HG03039 (cell line): Measurements from ENCODE around the gene CYP2S1.
"Not testable (repeated sequence)": the region's sequence is repeated elsewhere in the genome, so short reads cannot be mapped to it uniquely, and the experiment has no call there.

Source experiments
- ATAC-seq: cut with Tn5 transposase; IDR thresholded peaks from one replicate; pipeline ENCODE4 v1.9.1; 2021; ENCODE audit warnings: mild to moderate bottlenecking, moderate library complexity; ENCODE audit not compliant: unreplicated experiment

Gene CYP2S1

GRCh38 chr19:41224632-41225031, 31.6 kb downstream of the CYP2S1 start:
- ATAC-seq: no peak

GRCh38 chr19:41225238-41226052, 32.4 kb downstream of the CYP2S1 start:
- ATAC-seq: no peak

- no peak for ATAC-seq
These were observed 33.2 kb downstream of the CYP2S1 start for GRCh38 chr19:41226053-41226873.

- no peak for ATAC-seq
These were observed 33.9 kb downstream of the CYP2S1 start for GRCh38 chr19:41226874-41227390.

- ATAC-seq: no peak
These were observed 35.5 kb downstream of the CYP2S1 start for GRCh38 chr19:41228486-41228885.

GRCh38 chr19:41229338-41229737, 36.3 kb downstream of the CYP2S1 start:
- ATAC-seq: not testable (repeated sequence)

- ATAC-seq: no peak
These were observed 37.2 kb downstream of the CYP2S1 start for GRCh38 chr19:41230067-41230857.

GRCh38 chr19:41232686-41233085, 39.7 kb downstream of the CYP2S1 start:
- no peak for ATAC-seq

GRCh38 chr19:41233748-41234240, 40.8 kb downstream of the CYP2S1 start:
- ATAC-seq: no peak

GRCh38 chr19:41234512-41235168, 41.6 kb downstream of the CYP2S1 start:
- ATAC-seq: no peak

GRCh38 chr19:41235480-41235879, 42.5 kb downstream of the CYP2S1 start:
- ATAC-seq: no peak

- ATAC-seq: no peak
These were observed 45.2 kb downstream of the CYP2S1 start for GRCh38 chr19:41238244-41238643.

- no peak for ATAC-seq
These were observed 46.3 kb downstream of the CYP2S1 start for GRCh38 chr19:41239363-41239762.

GRCh38 chr19:41239961-41240574, 47.0 kb downstream of the CYP2S1 start:
- ATAC-seq: no peak

- no peak for ATAC-seq
These were observed 48.8 kb downstream of the CYP2S1 start for GRCh38 chr19:41241859-41242258.

GRCh38 chr19:41244117-41244516, 51.1 kb downstream of the CYP2S1 start:
- ATAC-seq: no peak

GRCh38 chr19:41245843-41246242, 52.8 kb downstream of the CYP2S1 start:
- ATAC-seq: no peak

- no peak for ATAC-seq
These were observed 55.9 kb downstream of the CYP2S1 start for GRCh38 chr19:41248895-41249294.

- ATAC-seq: no peak
These were observed 56.8 kb downstream of the CYP2S1 start for GRCh38 chr19:41249707-41250423.
